Neural crest cell (in vitro differentiated cells): ENCODE data around the gene PPFIBP1. TPM values are rescaled to one million over a fixed set of nuclear protein-coding genes. Genes with fewer than 3 reads are reported as not detected.

Experiments
- DNase-seq: peaks from one replicate; pipeline ENCODE4 v3.0.0; 2021; ENCODE audit warnings: low read depth, mixed read lengths, low spot score
- H3K27ac Mint-ChIP-seq: one replicate; pipeline ENCODE4 v1.8.0; 2021; ENCODE audit warnings: mild to moderate bottlenecking, mixed read lengths; ENCODE audit not compliant: unreplicated experiment
- H3K27me3 Mint-ChIP-seq: 2 replicates; pipeline ENCODE4 v1.8.0; 2021; ENCODE audit warnings: low read depth, mild to moderate bottlenecking, mixed read lengths
- H3K36me3 Mint-ChIP-seq: 2 replicates; pipeline ENCODE4 v1.8.0; 2021; ENCODE audit warnings: low read depth, mild to moderate bottlenecking, mixed read lengths
- H3K4me1 Mint-ChIP-seq: 2 replicates; pipeline ENCODE4 v1.8.0; 2021; ENCODE audit warnings: mixed read lengths
- H3K4me3 Mint-ChIP-seq: one replicate; pipeline ENCODE4 v1.8.0; 2021; ENCODE audit warnings: mild to moderate bottlenecking, mixed read lengths
- H3K9me3 Mint-ChIP-seq: 2 replicates; pipeline ENCODE4 v1.8.0; 2021; ENCODE audit warnings: mixed read lengths
- CTCF ChIP-seq: fragments of 200-600 bp; sonication (generic); conservative IDR thresholded peaks from 2 replicates; pipeline ENCODE4 v1.5.0; 2021; ENCODE audit warnings: antibody characterized with exemption, mild to moderate bottlenecking
- total RNA-seq: library from RNA; stranded (reverse); gene quantifications from 2 replicates; pipeline ENCODE4 v1.2.1, GENCODE V29; 2021

The PPFIBP1 gene
- total RNA-seq, 1 donor from 2014 or later, result 47.5 TPM

GRCh38 chr12:27517961-27518665 is 5.9 kb upstream of the PPFIBP1 start:
- H3K9me3 Mint-ChIP-seq, result no peaks in the 10 kb centered on the region
- peaks cover 42% of the 10 kb centered on the region for H3K4me1 Mint-ChIP-seq
- H3K36me3 Mint-ChIP-seq, result no peaks in the 10 kb centered on the region
- H3K27me3 Mint-ChIP-seq, result no peaks in the 10 kb centered on the region
- no peak overlapping the region for H3K27ac Mint-ChIP-seq
- TF ChIP-seq CTCF, result no peak
- DNase-seq, result no peak
- no peak overlapping the region for H3K4me3 Mint-ChIP-seq

DNA sequence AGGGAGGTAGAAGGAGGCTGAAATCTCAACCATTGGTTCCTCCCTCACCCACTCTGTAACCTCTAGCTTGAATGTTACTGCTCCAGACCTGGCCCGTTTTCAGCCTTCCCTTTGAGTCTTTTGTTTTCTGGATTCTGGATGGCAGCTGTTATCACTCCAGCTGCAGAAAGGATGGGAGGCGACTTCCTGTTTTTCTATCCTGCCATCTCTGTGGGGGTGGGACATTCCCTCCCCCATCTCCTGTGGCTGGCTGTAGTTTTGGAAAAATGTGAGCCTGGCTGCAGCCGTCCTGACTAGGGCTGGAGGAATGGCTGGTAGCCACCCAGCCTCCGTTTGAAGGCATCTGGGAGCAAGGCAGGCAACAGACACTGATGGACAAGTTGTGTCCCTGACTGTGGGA is 2.9 kb upstream of the PPFIBP1 start:
- TF ChIP-seq CTCF, result no peak
- Mint-ChIP-seq H3K4me3 (peak overlapping the region; percentile 72), H3K27me3 (no peaks in the 10 kb centered on the region), H3K4me1 (peaks cover 49% of the 10 kb centered on the region), H3K27ac (peak overlapping the region; percentile 37), H3K9me3 (no peaks in the 10 kb centered on the region), H3K36me3 (no peaks in the 10 kb centered on the region)
- no peak for DNase-seq

DNA sequence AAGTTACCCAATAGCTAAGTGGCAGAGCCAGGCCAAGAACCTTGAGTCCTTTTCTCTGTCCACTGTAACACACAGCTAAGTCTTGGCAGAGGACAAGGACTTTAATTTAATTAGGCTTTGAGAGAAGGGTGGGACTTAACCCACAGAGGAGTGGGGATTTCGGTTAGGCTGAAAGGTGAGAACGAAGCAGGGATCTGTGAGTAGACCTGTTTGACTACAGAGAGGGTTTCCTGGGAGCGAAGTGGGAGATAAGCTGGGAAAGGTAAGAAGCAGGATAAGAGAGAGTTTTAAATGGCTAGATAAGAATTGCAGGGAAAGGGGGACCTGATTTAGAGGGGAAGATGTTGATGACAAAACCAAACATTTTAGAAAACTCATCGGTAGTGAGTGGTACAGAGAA is 2.0 kb upstream of the PPFIBP1 start:
- Mint-ChIP-seq H3K27me3 (no peaks in the 10 kb centered on the region), H3K4me1 (peaks cover 46% of the 10 kb centered on the region), H3K4me3 (peak overlapping the region; percentile 72), H3K36me3 (no peaks in the 10 kb centered on the region), H3K9me3 (no peaks in the 10 kb centered on the region), H3K27ac (no peak overlapping the region)
- no peak for TF ChIP-seq CTCF
- no peak for DNase-seq

- TF ChIP-seq CTCF, result no peak
- H3K27me3 Mint-ChIP-seq, result no peaks in the 10 kb centered on the region
- H3K4me3 Mint-ChIP-seq, result peak overlapping the region; percentile 98
- peaks cover 46% of the 10 kb centered on the region for H3K4me1 Mint-ChIP-seq
- H3K9me3 Mint-ChIP-seq, result no peaks in the 10 kb centered on the region
- peak overlapping the region; percentile 97 for H3K27ac Mint-ChIP-seq
- H3K36me3 Mint-ChIP-seq, result no peaks in the 10 kb centered on the region
- no peak for DNase-seq
Observed at GRCh38 chr12:27523305-27523641, 733 bp upstream of the PPFIBP1 start.

DNA sequence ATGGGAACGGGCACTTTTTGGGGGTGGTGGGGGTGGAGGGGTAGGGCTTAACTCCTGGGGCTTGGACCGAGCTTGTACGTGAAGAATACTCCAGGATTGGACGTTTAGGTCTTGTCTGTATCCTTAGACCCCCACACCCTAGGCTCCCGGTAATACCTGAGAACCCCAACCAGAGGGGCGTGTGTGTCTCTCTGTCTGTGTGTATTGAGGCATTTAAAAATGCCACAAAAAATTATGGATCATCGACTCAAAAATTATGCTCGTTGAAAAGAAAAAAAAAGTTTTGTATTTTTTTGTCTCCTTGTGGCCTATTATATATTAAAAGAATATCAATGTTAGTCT is 459 bp downstream of the PPFIBP1 start:
- H3K4me1 Mint-ChIP-seq, result peaks cover 46% of the 10 kb centered on the region
- peak overlapping the region; percentile 97 for H3K27ac Mint-ChIP-seq
- DNase-seq, result no peak
- TF ChIP-seq CTCF, result peak; percentile 38
- no peaks in the 10 kb centered on the region for H3K9me3 Mint-ChIP-seq
- no peaks in the 10 kb centered on the region for H3K27me3 Mint-ChIP-seq
- peak overlapping the region; percentile 98 for H3K4me3 Mint-ChIP-seq
- H3K36me3 Mint-ChIP-seq, result no peaks in the 10 kb centered on the region
